ENCODE results near the gene CHRND. TPM values are rescaled to one million over a fixed set of nuclear protein-coding genes. Genes with fewer than 3 reads are reported as not detected.

The CHRND gene
- total and polyA plus RNA-seq, 4 donors: not detected

DNA sequence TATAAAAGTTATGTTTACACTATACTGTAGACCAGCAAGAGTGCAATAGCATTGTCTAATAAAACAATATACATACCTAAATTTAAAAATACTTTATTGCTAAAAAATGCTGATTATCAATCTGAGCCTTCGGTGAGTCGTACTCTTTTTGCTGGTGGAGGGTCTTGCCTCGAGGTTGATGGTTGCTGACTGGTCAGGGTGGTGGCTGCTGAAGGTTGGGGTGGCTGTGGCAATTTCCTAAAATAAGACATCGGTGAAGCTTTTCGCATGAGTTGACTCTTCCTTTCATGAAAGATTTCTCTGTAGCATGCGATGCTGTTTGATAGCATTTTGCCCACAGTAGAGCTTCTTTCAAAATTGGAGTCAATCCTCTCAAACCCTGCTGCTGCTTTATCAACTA lies 22.0 kb downstream of the CHRND start:
- peaks cover 0 to 4% (median 0%) of the 10 kb centered on the region in 4 donors for H3K36me3 ChIP-seq (ENCODE audit: control insufficient read depth in 4 of 4, insufficient read depth in 3 of 4, low read depth in 1 of 4, low read length in 3 of 4)
- H3K9me3 ChIP-seq (ENCODE audit: control insufficient read depth in 4 of 4, low read length in 3 of 4): no peaks in the 10 kb centered on the region
- H3K27me3 ChIP-seq (ENCODE audit: control insufficient read depth in 4 of 4, insufficient read depth in 4 of 4, low read length in 3 of 4): no peaks in the 10 kb centered on the region
- H3K4me1 ChIP-seq (ENCODE audit: control insufficient read depth in 4 of 4, insufficient read depth in 4 of 4, low read length in 3 of 4): peaks cover 2 to 18% (median 9%) of the 10 kb centered on the region in 4 donors
- H3K27ac ChIP-seq (ENCODE audit: low read depth in 1 of 2, low read length in 2 of 2): no peak overlapping the region
- H3K9ac ChIP-seq (ENCODE audit: low read depth in 1 of 2, low read length in 2 of 2): no peak overlapping the region
- WGBS: 97% methylated on average over 6 of the region's 6 CpGs
- DNase-seq (ENCODE audit: low spot score): no peak
- TF ChIP-seq GABPA (IDR thresholded peaks at IDR 0.05 in 1 of 2, conservative IDR thresholded peaks at IDR 0.05 in 1 of 2) (no peak), NR2F2 (IDR thresholded peaks at IDR 0.05) (no peak), TAF1 (conservative IDR thresholded peaks at IDR 0.05) (no peak), CTCF (IDR thresholded peaks at IDR 0.05; ENCODE audit: low read depth, low read length, missing input control) (no peak), RXRA (IDR thresholded peaks at IDR 0.05) (no peak), HNF4G (IDR thresholded peaks at IDR 0.05) (no peak), SP1 (IDR thresholded peaks at IDR 0.05) (no peak)
- TF ChIP-seq, protein P1, sequence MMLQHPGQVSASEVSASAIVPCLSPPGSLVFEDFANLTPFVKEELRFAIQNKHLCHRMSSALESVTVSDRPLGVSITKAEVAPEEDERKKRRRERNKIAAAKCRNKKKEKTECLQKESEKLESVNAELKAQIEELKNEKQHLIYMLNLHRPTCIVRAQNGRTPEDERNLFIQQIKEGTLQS (IDR thresholded peaks at IDR 0.05): no peak
- no peak overlapping the region for H3K4me3 ChIP-seq (ENCODE audit: low read depth in 1 of 3, low read length in 3 of 3)

DNA sequence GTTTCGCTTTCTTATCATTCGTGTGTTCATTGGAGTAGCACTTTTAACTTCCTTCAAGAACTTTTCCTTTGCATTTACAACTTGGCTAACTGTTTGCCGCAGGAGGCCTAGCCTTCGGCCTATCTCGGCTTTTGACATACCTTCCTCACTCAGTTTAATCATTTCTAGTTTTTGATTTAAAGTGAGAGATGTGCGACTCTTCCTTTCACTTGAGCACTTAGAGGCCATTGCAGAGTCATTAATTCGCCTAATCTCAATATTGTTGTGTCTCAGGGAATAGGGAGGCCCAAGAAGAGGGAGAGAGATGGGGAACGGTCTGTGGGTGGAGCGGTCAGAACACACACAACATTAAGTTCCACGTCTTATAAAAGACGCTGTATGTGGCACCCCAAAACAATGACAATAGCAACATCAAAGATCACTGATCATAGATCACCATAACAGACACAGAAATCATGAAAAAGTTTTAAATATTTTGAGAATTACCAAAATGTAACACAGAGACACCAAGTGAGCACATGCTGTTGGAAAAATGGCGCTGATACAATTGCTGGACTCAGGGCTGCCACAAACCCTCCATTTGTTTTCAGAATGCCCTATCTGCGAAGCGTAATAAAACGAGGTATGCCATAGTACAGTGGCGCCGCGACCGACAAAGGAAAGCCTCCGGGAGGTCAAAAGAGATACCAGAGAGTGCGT lies 23.8 kb downstream of the CHRND start:
- H3K4me3 ChIP-seq (ENCODE audit: low read depth in 1 of 3, low read length in 3 of 3): peak overlapping the region; percentile 83 to 94 (median 87)
- peaks cover 0 to 10% (median 0%) of the 10 kb centered on the region in 4 donors for H3K36me3 ChIP-seq (ENCODE audit: control insufficient read depth in 4 of 4, insufficient read depth in 3 of 4, low read depth in 1 of 4, low read length in 3 of 4)
- no peaks in the 10 kb centered on the region for H3K9me3 ChIP-seq (ENCODE audit: control insufficient read depth in 4 of 4, low read length in 3 of 4)
- peaks cover 2 to 26% (median 14%) of the 10 kb centered on the region in 4 donors for H3K4me1 ChIP-seq (ENCODE audit: control insufficient read depth in 4 of 4, insufficient read depth in 4 of 4, low read length in 3 of 4)
- TF ChIP-seq RXRA (IDR thresholded peaks at IDR 0.05): no peak
- TF ChIP-seq HNF4A (conservative IDR thresholded peaks at IDR 0.05): no peak
- TF ChIP-seq TAF1 (conservative IDR thresholded peaks at IDR 0.05): no peak
- no peak for TF ChIP-seq FOXA1 (IDR thresholded peaks at IDR 0.05)
- no peak for TF ChIP-seq HNF4G (IDR thresholded peaks at IDR 0.05)
- no peak for TF ChIP-seq RAD21 (IDR thresholded peaks at IDR 0.05)
- no peak for TF ChIP-seq GABPA (IDR thresholded peaks at IDR 0.05 in 1 of 2, conservative IDR thresholded peaks at IDR 0.05 in 1 of 2)
- no peak for TF ChIP-seq NR2F2 (IDR thresholded peaks at IDR 0.05)
- TF ChIP-seq, protein P1 (IDR thresholded peaks at IDR 0.05): no peak
- TF ChIP-seq, protein P2, sequence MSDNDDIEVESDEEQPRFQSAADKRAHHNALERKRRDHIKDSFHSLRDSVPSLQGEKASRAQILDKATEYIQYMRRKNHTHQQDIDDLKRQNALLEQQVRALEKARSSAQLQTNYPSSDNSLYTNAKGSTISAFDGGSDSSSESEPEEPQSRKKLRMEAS (IDR thresholded peaks at IDR 0.05): no peak
- TF ChIP-seq SP1 (IDR thresholded peaks at IDR 0.05): no peak
- TF ChIP-seq REST (IDR thresholded peaks at IDR 0.05): no peak
- TF ChIP-seq JUND (IDR thresholded peaks at IDR 0.05): no peak
- no peak for TF ChIP-seq CTCF (IDR thresholded peaks at IDR 0.05; ENCODE audit: low read depth, low read length, missing input control)
- TF ChIP-seq FOXA2 (IDR thresholded peaks at IDR 0.05): no peak
- TF ChIP-seq EGR1 (IDR thresholded peaks at IDR 0.05; ENCODE audit: low read depth in 2 of 2): no peak
- TF ChIP-seq YY1 (IDR thresholded peaks at IDR 0.05): no peak
- DNase-seq (ENCODE audit: low spot score): no peak
- H3K9ac ChIP-seq (ENCODE audit: low read depth in 1 of 2, low read length in 2 of 2): peak overlapping the region; percentile 92 to 94
- H3K27me3 ChIP-seq (ENCODE audit: control insufficient read depth in 4 of 4, insufficient read depth in 4 of 4, low read length in 3 of 4): no peaks in the 10 kb centered on the region
- WGBS: 37% methylated on average over 21 of the region's 21 CpGs
- peak overlapping the region; percentile 95 to 99 for H3K27ac ChIP-seq (ENCODE audit: low read depth in 1 of 2, low read length in 2 of 2)

All from liver (tissue), 9 donors.